MCF 10A (cell line): ENCODE measurements around the gene FAM24B. TPM values are rescaled to one million over a fixed set of nuclear protein-coding genes. Genes with fewer than 3 reads are reported as not detected.

Experiments
- BruUV-seq: library from RNA; stranded (reverse); fragments of 400-500 nt; replicated peaks from 2 replicates; lab custom pipeline; 2021; lab: Mats Ljungman, UMichigan
- CTCF ChIA-PET: fragments of 300-600 bp; sonication (Branson Sonifier 250); formaldehyde crosslinking; extraction: SDS; loops from one replicate; lab custom pipeline; 2021; ENCODE audit warnings: antibody characterized with exemption, inconsistent platforms; lab: Yijun Ruan, JAX
- POLR2A ChIA-PET: fragments of 300-600, 350-650 bp; sonication (Branson Sonifier 250); formaldehyde crosslinking; extraction: SDS; loops from one replicate; lab custom pipeline; 2020; ENCODE audit warnings: antibody characterized with exemption, inconsistent platforms; lab: Yijun Ruan, JAX
- DNase-seq: peaks from one replicate; pipeline ENCODE4 v3.0.0-alpha.2; 2018; ENCODE audit not compliant: unreplicated experiment
- H3K27ac Mint-ChIP-seq: one replicate; pipeline ENCODE4 v1.8.0; 2022; ENCODE audit warnings: mild to moderate bottlenecking, low read depth, mixed read lengths; ENCODE audit not compliant: unreplicated experiment
- H3K27me3 Mint-ChIP-seq: one replicate; pipeline ENCODE4 v1.8.0; 2022; ENCODE audit warnings: mixed read lengths; ENCODE audit not compliant: insufficient read depth, unreplicated experiment
- H3K36me3 Mint-ChIP-seq: one replicate; pipeline ENCODE4 v1.8.0; 2022; ENCODE audit warnings: mild to moderate bottlenecking, moderate library complexity, mixed read lengths; ENCODE audit not compliant: insufficient read depth, unreplicated experiment
- H3K4me1 Mint-ChIP-seq: one replicate; pipeline ENCODE4 v1.8.0; 2022; ENCODE audit warnings: mixed read lengths; ENCODE audit not compliant: insufficient read depth, unreplicated experiment
- H3K4me3 Mint-ChIP-seq: one replicate; pipeline ENCODE4 v1.8.0; 2022; ENCODE audit warnings: mild to moderate bottlenecking, moderate library complexity, mixed read lengths; ENCODE audit not compliant: unreplicated experiment
- H3K9me3 Mint-ChIP-seq: one replicate; pipeline ENCODE4 v1.8.0; 2022; ENCODE audit warnings: mixed read lengths; ENCODE audit not compliant: unreplicated experiment
- intact Hi-C: fragments of 100-400 bp; cut with micrococcal nuclease; formaldehyde crosslinking; loops from 2 replicates; pipeline ENCODE4 v1.14.1; 2022
- total RNA-seq: library from RNA; stranded (reverse); gene quantifications from 2 replicates; pipeline ENCODE4 v1.2.3, GENCODE V29; 2022
- TF ChIP-seq, protein P1 (sequence below): fragments of 200-600 bp; IDR thresholded peaks from one replicate; pipeline ENCODE4 v1.8.0; 2022; ENCODE audit warnings: antibody characterized with exemption, mild to moderate bottlenecking; ENCODE audit not compliant: unreplicated experiment

FAM24B gene
- total RNA-seq, 1 experiment from 2014 or later: 23.7 TPM

DNA sequence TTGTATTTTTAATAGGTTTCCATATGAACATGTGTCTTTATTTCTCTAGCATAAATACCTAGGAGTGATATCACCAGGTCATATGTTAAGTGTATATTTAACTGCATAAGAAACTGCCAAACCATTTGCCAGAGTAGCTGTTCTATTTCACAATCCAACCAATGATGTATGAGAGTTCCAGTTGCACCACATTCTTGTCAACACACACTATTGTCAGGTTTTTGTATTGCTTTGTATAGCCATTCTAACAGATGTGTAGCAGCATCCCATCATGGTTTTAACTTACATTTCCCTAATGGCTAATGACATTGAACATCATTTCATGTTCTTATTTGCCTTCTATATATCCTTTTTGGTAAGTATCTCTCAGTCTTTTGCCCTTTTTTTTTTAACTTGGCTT lies 37.8 kb downstream of the FAM24B start:
- peaks cover 7% of the 10 kb centered on the region for H3K36me3 Mint-ChIP-seq
- no TSS peak for BruUV-seq
- TF ChIP-seq, protein P1, sequence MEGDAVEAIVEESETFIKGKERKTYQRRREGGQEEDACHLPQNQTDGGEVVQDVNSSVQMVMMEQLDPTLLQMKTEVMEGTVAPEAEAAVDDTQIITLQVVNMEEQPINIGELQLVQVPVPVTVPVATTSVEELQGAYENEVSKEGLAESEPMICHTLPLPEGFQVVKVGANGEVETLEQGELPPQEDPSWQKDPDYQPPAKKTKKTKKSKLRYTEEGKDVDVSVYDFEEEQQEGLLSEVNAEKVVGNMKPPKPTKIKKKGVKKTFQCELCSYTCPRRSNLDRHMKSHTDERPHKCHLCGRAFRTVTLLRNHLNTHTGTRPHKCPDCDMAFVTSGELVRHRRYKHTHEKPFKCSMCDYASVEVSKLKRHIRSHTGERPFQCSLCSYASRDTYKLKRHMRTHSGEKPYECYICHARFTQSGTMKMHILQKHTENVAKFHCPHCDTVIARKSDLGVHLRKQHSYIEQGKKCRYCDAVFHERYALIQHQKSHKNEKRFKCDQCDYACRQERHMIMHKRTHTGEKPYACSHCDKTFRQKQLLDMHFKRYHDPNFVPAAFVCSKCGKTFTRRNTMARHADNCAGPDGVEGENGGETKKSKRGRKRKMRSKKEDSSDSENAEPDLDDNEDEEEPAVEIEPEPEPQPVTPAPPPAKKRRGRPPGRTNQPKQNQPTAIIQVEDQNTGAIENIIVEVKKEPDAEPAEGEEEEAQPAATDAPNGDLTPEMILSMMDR: no peak
- no peaks in the 10 kb centered on the region for H3K27me3 Mint-ChIP-seq
- intact Hi-C loops: no loop called here
- ChIA-PET CTCF (no interaction called here), POLR2A (no interaction called here)
- no peak for DNase-seq
- no peak overlapping the region for H3K4me3 Mint-ChIP-seq
- no peak overlapping the region for H3K27ac Mint-ChIP-seq
- peaks cover 7% of the 10 kb centered on the region for H3K4me1 Mint-ChIP-seq
- H3K9me3 Mint-ChIP-seq: peaks cover 5% of the 10 kb centered on the region

DNA sequence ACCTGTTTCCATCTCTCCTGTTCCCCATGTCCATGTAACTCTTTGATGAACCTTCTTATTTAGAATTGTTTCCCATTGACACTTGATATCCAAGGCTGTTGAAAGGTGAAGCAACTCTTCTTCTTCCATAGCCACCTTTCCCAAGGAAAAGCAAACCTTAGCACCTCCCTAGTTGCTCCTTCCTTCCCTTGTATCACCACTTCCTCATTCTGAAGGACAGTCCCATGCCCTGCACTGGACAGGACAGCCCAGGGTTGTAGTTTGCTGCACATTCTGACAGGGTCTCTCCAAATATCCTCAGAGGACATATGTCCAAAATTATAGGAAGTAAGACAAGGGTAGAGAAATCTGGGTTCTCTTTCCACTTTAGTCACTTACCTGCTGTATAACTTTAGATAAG lies 39.9 kb downstream of the FAM24B start:
- no peak overlapping the region for H3K4me3 Mint-ChIP-seq
- TF ChIP-seq, protein P1: no peak
- H3K27ac Mint-ChIP-seq: no peak overlapping the region
- intact Hi-C loops: no loop called here
- H3K9me3 Mint-ChIP-seq: no peaks in the 10 kb centered on the region
- ChIA-PET CTCF (no interaction called here), POLR2A (no interaction called here)
- no peaks in the 10 kb centered on the region for H3K27me3 Mint-ChIP-seq
- H3K36me3 Mint-ChIP-seq: no peaks in the 10 kb centered on the region
- BruUV-seq: no TSS peak
- peaks cover 7% of the 10 kb centered on the region for H3K4me1 Mint-ChIP-seq
- no peak for DNase-seq

DNA sequence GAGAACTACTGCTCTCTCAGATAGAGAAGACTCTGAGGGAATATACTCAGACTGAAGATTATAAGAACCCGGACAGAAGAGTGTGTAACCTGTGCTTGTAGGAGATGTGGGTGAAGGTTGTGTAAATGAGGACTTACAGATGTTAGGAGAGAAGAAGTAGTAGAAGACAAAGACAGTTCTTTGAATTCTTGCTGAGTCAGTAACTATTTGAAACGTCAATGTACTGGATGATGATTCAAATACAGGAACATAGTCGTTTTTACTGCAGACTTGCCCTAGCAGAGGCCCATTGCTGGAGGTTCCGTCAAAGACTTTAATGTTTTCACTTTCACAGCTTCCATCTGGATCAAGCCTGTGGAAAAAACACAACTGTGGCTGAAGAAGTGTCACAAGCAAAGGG lies 40.5 kb downstream of the FAM24B start:
- no peak overlapping the region for H3K4me3 Mint-ChIP-seq
- intact Hi-C loops: no loop called here
- no peak overlapping the region for H3K27ac Mint-ChIP-seq
- peaks cover 4% of the 10 kb centered on the region for H3K36me3 Mint-ChIP-seq
- TF ChIP-seq, protein P1: no peak
- no TSS peak for BruUV-seq
- ChIA-PET POLR2A (no interaction called here), CTCF (interaction anchor here (0.6 to 0.7 kb wide), 2 partner anchors 12 to 94 kb away, joined by 3 read pairs; no protein-coding TSS in a partner anchor)
- H3K4me1 Mint-ChIP-seq: peaks cover 7% of the 10 kb centered on the region
- DNase-seq: no peak
- H3K27me3 Mint-ChIP-seq: no peaks in the 10 kb centered on the region
- H3K9me3 Mint-ChIP-seq: no peaks in the 10 kb centered on the region

DNA sequence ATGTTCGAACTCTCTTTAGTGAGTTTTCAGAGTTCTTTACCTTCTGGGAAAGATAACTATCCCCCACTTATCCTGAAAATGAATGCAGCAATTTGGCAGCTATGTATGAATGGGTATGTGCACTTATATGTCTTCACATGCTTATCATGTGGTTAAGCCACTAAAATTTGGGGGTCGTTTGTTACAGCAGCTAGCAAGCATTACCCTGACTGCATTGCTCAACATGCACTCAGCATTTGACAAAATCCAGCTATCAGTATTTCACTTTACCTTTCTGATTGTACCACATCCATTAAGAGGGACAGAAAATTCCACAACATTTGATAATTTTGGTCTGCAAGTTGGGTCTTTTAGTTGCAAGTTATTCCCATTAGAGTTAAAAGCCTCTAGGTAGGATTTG lies 43.5 kb downstream of the FAM24B start:
- POLR2A ChIA-PET: no interaction called here
- H3K36me3 Mint-ChIP-seq: peaks cover 16% of the 10 kb centered on the region
- DNase-seq: no peak
- no TSS peak for BruUV-seq
- TF ChIP-seq, protein P1: no peak
- H3K9me3 Mint-ChIP-seq: no peaks in the 10 kb centered on the region
- no peaks in the 10 kb centered on the region for H3K27me3 Mint-ChIP-seq
- H3K27ac Mint-ChIP-seq: no peak overlapping the region
- no peak overlapping the region for H3K4me3 Mint-ChIP-seq
- intact Hi-C loops: no loop called here
- H3K4me1 Mint-ChIP-seq: peaks cover 7% of the 10 kb centered on the region
- CTCF ChIA-PET: interaction anchor here (1.4 kb wide), 1 partner anchor 12 kb away, joined by 5 read pairs; no protein-coding TSS in a partner anchor
